Thymus (tissue), 11 donors: ENCODE data around the gene PLEKHH1. TPM values are rescaled to one million over a fixed set of nuclear protein-coding genes. Genes with fewer than 3 reads are reported as not detected.
A peak's percentile ranks its signal among the peaks of the same experiment; 100 is the strongest.
"Not testable (repeated sequence)": the region's sequence is repeated elsewhere in the genome, so short reads cannot be mapped to it uniquely, and the experiment has no call there.

Source experiments
- DNase-seq, 9 donors: peaks; one replicate each; pipeline ENCODE4 v3.0.0-alpha.2; 2013; ENCODE audit warnings: low spot score in 9 of 9, low read depth in 6 of 9, missing footprints in 1 of 9
- H3K27ac ChIP-seq, 2 donors: one replicate each; pipeline ENCODE4 v1.5.1; 2013; ENCODE audit warnings: control low read depth in 1 of 2, low read depth in 1 of 2, low read length in 1 of 2, mild to moderate bottlenecking in 1 of 2, moderate library complexity in 1 of 2
- H3K27me3 ChIP-seq, 2 donors: one replicate each; pipeline ENCODE4 v1.5.1; 2013; ENCODE audit warnings: low read length in 1 of 2; ENCODE audit not compliant: control insufficient read depth in 2 of 2, insufficient read depth in 1 of 2
- H3K36me3 ChIP-seq, 2 donors: one replicate each; pipeline ENCODE4 v1.5.1; 2013; ENCODE audit warnings: low read length in 1 of 2, mild to moderate bottlenecking in 1 of 2, moderate library complexity in 1 of 2; ENCODE audit not compliant: control insufficient read depth in 2 of 2, insufficient read depth in 2 of 2
- H3K4me1 ChIP-seq, 2 donors: one replicate each; pipeline ENCODE4 v1.5.1; 2013; ENCODE audit warnings: low read length in 2 of 2; ENCODE audit not compliant: control insufficient read depth in 2 of 2, insufficient read depth in 2 of 2
- H3K4me3 ChIP-seq, 2 donors: one replicate each; pipeline ENCODE4 v1.5.1; 2013; ENCODE audit warnings: low read length in 2 of 2, control low read depth in 1 of 2, mild to moderate bottlenecking in 1 of 2
- H3K9me3 ChIP-seq, 2 donors: one replicate each; pipeline ENCODE4 v1.5.1; 2013; ENCODE audit warnings: low read length in 1 of 2, mild to moderate bottlenecking in 1 of 2; ENCODE audit not compliant: control insufficient read depth in 2 of 2, insufficient read depth in 1 of 2
- WGBS: extraction: QIAGEN DNeasy Blood & Tissue Kit; methylation state at CpG from one replicate; pipeline ENCODE4 v1.1.7; 2013; 5-methylcytosine and 5-hydroxymethylcytosine counted together
- polyA plus RNA-seq: library from polyadenylated mRNA; stranded (reverse); fragments of 200-250 nt; gene quantifications from one replicate; pipeline ENCODE4 v1.2.3, GENCODE V29; 2013
- total RNA-seq: library from RNA; stranded (reverse); fragments of 120-200 nt; gene quantifications from one replicate; pipeline ENCODE4 v1.2.4, GENCODE V29; 2013
- donor health status: healthy.

The PLEKHH1 gene
- total and polyA plus RNA-seq, 2 donors, result 2.0 to 10.7 TPM

DNA sequence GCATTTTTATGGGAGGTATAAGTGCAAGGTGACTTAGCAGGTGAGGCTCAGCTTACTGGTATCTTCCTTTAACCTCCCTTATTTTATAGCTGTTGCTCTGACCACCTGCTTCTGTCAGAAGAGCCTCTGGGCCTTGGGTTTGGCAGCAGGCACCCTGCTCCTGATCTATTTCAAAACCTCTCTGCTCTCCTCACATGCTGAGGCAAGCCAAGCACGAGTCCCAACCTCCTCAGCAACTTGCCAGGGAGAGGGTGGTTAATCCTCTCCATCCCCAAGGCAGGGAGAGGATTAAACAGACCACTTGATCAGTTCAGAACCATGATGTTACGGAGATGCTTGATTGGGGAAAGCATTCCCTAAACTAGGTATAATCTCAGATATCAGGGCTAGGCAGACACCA lies 5.4 kb downstream of the PLEKHH1 start:
- peaks cover 0 to 13% of the 10 kb centered on the region in 2 donors for H3K4me1 ChIP-seq
- no peak for DNase-seq
- 84% methylated on average over 2 of the region's 2 CpGs for WGBS
- no peak overlapping the region for H3K4me3 ChIP-seq
- no peak overlapping the region for H3K27ac ChIP-seq
- no peaks in the 10 kb centered on the region for H3K9me3 ChIP-seq
- peaks cover 12 to 50% of the 10 kb centered on the region in 2 donors for H3K27me3 ChIP-seq
- H3K36me3 ChIP-seq, result no peaks in the 10 kb centered on the region

GRCh38 chr14:67539116-67539515 lies 6.0 kb downstream of the PLEKHH1 start:
- no peak overlapping the region for H3K27ac ChIP-seq
- H3K9me3 ChIP-seq, result no peaks in the 10 kb centered on the region
- no peaks in the 10 kb centered on the region for H3K36me3 ChIP-seq
- 96% methylated on average over 5 of the region's 5 CpGs for WGBS
- H3K4me3 ChIP-seq, result no peak overlapping the region
- H3K27me3 ChIP-seq, result peaks cover 8 to 44% of the 10 kb centered on the region in 2 donors
- DNase-seq, result no peak
- peaks cover 0 to 9% of the 10 kb centered on the region in 2 donors for H3K4me1 ChIP-seq

DNA sequence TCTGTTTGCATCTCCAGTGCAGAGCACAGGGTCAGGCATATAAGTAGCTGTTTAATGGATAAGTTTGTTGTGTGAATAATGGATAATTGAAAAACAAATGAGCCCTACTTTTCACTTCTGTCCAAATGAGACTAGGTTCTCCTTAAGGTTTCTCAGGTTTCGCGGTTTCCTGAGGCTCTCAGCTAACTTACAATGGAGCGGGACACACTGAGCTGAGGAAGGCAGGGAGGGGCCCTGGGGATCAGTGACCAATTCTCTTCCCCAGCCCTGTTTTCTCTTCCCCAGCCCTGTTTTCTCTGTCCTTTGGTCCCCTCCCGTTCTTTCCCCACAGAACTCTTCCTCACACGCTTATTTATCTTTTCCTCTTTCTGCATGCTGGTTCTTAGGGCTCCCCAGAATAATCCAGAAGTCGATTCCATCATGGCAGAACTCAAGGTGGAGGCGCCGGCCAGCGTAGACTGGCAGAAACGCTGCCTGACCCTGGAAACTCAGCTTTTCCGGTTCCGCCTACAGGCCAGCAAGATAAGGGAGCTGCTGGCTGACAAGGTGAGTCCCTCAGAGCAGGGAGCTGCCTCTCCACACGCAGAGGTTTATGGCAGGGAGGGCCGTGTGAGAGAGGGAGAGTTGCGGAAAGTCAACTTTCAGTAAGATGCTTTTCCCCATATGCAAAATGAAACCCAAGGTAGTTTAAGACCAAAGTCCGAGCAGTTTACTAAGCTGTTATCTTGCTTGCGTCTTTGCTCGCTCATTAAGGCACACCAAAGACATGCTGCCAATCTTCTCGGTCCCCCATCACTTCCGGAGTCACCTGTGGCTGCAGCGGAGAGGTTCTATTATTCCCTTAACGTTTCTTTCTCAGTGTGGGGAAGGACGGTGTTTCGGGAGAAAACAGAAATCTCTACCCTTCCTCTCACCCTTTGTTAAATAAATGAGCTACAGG lies 8.6 kb downstream of the PLEKHH1 start:
- 32% methylated on average over 24 of the region's 24 CpGs for WGBS
- Histone ChIP-seq H3K9me3 (no peaks in the 10 kb centered on the region), H3K36me3 (no peaks in the 10 kb centered on the region), H3K4me1 (peaks cover 0 to 9% of the 10 kb centered on the region in 2 donors), H3K27me3 (peaks cover 4 to 24% of the 10 kb centered on the region in 2 donors), H3K4me3 (peak overlapping the region in 1 of 2 donors; percentile 19), H3K27ac (no peak overlapping the region)
- DNase-seq, result peak in 1 of 9 donors; percentile 19

GRCh38 chr14:67542620-67543019 lies 9.5 kb downstream of the PLEKHH1 start:
- H3K4me3 ChIP-seq, H3K36me3 ChIP-seq, H3K9me3 ChIP-seq, DNase-seq, H3K4me1 ChIP-seq, H3K27ac ChIP-seq: not testable (repeated sequence)
- 95% methylated on average over 13 of the region's 13 CpGs for WGBS
- H3K27me3 ChIP-seq, result peaks cover 4 to 24% of the 10 kb centered on the region in 2 donors

- Histone ChIP-seq H3K36me3 (no peaks in the 10 kb centered on the region), H3K4me3 (no peak overlapping the region), H3K27me3 (peaks cover 2 to 19% of the 10 kb centered on the region in 2 donors), H3K4me1 (peaks cover 0 to 9% of the 10 kb centered on the region in 2 donors), H3K9me3 (no peaks in the 10 kb centered on the region), H3K27ac (no peak overlapping the region)
- DNase-seq, result no peak
- 99% methylated on average over 1 of the region's 1 CpG for WGBS
Observed at GRCh38 chr14:67544590-67544989, 11.5 kb downstream of the PLEKHH1 start.

- no peaks in the 10 kb centered on the region for H3K9me3 ChIP-seq
- WGBS, result 93% methylated on average over 5 of the region's 5 CpGs
- no peaks in the 10 kb centered on the region for H3K4me1 ChIP-seq
- H3K36me3 ChIP-seq, result no peaks in the 10 kb centered on the region
- no peak overlapping the region for H3K4me3 ChIP-seq
- DNase-seq, result no peak
- H3K27ac ChIP-seq, result no peak overlapping the region
- peaks cover 0 to 4% of the 10 kb centered on the region in 2 donors for H3K27me3 ChIP-seq
Observed at GRCh38 chr14:67547224-67547780, 14.2 kb downstream of the PLEKHH1 start.

- H3K27ac ChIP-seq, result no peak overlapping the region
- peaks cover 0 to 2% of the 10 kb centered on the region in 2 donors for H3K27me3 ChIP-seq
- H3K9me3 ChIP-seq, result no peaks in the 10 kb centered on the region
- DNase-seq, result no peak
- no peaks in the 10 kb centered on the region for H3K4me1 ChIP-seq
- 97% methylated on average over 4 of the region's 4 CpGs for WGBS
- no peak overlapping the region for H3K4me3 ChIP-seq
- H3K36me3 ChIP-seq, result no peaks in the 10 kb centered on the region
Observed at GRCh38 chr14:67549734-67550133, 16.6 kb downstream of the PLEKHH1 start.

- no peaks in the 10 kb centered on the region for H3K4me1 ChIP-seq
- H3K27me3 ChIP-seq, result peaks cover 0 to 4% of the 10 kb centered on the region in 2 donors
- H3K27ac ChIP-seq, result no peak overlapping the region
- 96% methylated on average over 3 of the region's 3 CpGs for WGBS
- DNase-seq, result no peak
- H3K4me3 ChIP-seq, result no peak overlapping the region
- no peaks in the 10 kb centered on the region for H3K9me3 ChIP-seq
- H3K36me3 ChIP-seq, result no peaks in the 10 kb centered on the region
Observed at GRCh38 chr14:67551123-67551522, 18.0 kb downstream of the PLEKHH1 start.

- Histone ChIP-seq H3K4me3 (no peak overlapping the region), H3K9me3 (no peaks in the 10 kb centered on the region), H3K27me3 (peaks cover 0 to 4% of the 10 kb centered on the region in 2 donors), H3K27ac (no peak overlapping the region), H3K36me3 (no peaks in the 10 kb centered on the region), H3K4me1 (no peaks in the 10 kb centered on the region)
- WGBS, result 93% methylated on average over 3 of the region's 3 CpGs
- DNase-seq, result no peak
Observed at GRCh38 chr14:67551940-67552339, 18.9 kb downstream of the PLEKHH1 start.
